Mesodermal cell (in vitro differentiated cells): ENCODE results near the gene XRCC4.
"Not testable (repeated sequence)": the region's sequence is repeated elsewhere in the genome, so short reads cannot be mapped to it uniquely, and the experiment has no call there.

ENCODE experiments used
- H3K27ac ChIP-seq: 2 replicates; pipeline ENCODE4 v1.7.0; 2013; ENCODE audit warnings: mild to moderate bottlenecking, low read depth, low read length, moderate library complexity; ENCODE audit not compliant: severe bottlenecking
- H3K36me3 ChIP-seq: 2 replicates; pipeline ENCODE4 v1.7.1; 2013; ENCODE audit warnings: mild to moderate bottlenecking, low read length, moderate library complexity; ENCODE audit not compliant: control insufficient read depth, insufficient read depth
- H3K4me1 ChIP-seq: one replicate; pipeline ENCODE4 v1.7.1; 2013; ENCODE audit warnings: mild to moderate bottlenecking, low read length; ENCODE audit not compliant: insufficient read depth, control insufficient read depth, poor library complexity, severe bottlenecking
- H3K4me3 ChIP-seq: 2 replicates; pipeline ENCODE4 v1.7.0; 2013; ENCODE audit warnings: low read length, control low read depth, mild to moderate bottlenecking; ENCODE audit not compliant: insufficient read depth, poor library complexity, severe bottlenecking; ENCODE audit errors: extremely low read depth
- H3K9me3 ChIP-seq: 2 replicates; pipeline ENCODE4 v1.7.1; 2013; ENCODE audit warnings: mild to moderate bottlenecking, low read length, moderate library complexity; ENCODE audit not compliant: control insufficient read depth
- WGBS, 2 experiments: methylation state at CpG; one replicate each; pipeline ENCODE4 v1.1.5; 2013; ENCODE audit warnings: missing lambda C conversion rate in 2 of 2; ENCODE audit not compliant: insufficient coverage in 2 of 2; 5-methylcytosine and 5-hydroxymethylcytosine counted together

The XRCC4 gene

DNA sequence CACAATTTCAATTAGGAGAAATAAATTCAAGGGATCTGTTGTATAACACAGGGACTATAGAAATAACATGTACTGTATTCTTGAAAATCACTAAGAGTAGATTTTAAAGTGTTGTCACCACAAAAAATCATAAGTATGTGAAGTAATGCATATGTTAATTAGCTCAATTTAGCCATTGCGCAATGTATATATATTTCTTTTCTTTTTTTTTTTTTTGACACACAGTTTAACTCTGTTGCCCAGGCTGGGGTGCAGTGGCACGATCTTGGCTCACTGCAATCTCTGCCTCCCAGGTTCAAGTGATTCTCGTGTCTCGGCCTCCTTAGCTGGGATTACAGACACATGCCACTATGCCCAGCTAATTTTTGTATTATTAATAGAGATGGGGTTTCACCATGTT lies 70.2 kb downstream of the XRCC4 start:
- Histone ChIP-seq H3K4me1 (no peaks in the 10 kb centered on the region), H3K9me3 (no peaks in the 10 kb centered on the region), H3K4me3 (no peak overlapping the region), H3K36me3 (no peaks in the 10 kb centered on the region), H3K27ac (no peak overlapping the region)
- WGBS, 2 experiments = 81 to 100% methylated on average over 3 of the region's 4 CpGs

GRCh38 chr5:83148370-83148769 lies 71.0 kb downstream of the XRCC4 start:
- Histone ChIP-seq H3K36me3 (no peaks in the 10 kb centered on the region), H3K4me3 (no peak overlapping the region), H3K9me3 (no peaks in the 10 kb centered on the region), H3K4me1 (no peaks in the 10 kb centered on the region), H3K27ac (no peak overlapping the region)
- WGBS, 2 experiments = no CpG with 5 or more reads among the region's 3 CpGs

DNA sequence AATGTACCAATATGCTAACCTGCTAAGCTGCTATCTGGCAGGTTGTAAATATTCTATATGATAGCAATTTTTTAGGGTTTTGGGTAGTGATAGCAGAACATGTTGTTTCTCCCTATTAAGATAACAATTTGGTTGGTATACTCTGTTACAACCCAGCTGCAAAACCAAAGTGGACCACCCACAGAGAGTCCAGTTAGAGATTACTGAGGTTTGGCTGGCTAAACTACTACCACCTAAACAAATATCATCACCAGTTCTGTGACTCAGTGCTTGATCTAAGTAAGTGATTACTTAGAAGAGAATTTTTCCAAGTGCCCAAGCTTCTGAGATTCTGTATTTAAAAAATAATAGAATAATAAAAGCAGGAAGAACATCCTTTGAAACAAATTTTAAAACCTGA lies 72.3 kb downstream of the XRCC4 start:
- Histone ChIP-seq H3K27ac (no peak overlapping the region), H3K4me3 (no peak overlapping the region)

DNA sequence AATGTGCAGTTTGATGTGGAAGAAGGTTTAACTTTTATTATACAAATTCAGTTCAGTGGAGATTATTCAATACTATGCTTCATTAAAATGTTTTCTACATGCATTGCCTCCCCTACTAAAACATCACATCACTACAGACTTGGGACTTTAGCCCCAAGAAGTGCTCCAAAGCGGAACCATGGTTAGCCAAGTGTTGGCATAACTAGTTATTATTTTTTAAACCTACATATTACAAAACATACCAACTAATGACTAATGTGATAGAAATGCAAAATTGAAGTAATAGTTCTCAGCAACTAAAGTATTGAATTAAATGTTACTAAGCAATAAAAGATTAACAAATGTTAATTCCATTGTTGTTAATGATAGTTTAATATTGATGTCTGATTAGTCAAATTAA lies 74.5 kb downstream of the XRCC4 start:
- H3K4me1 ChIP-seq = no peaks in the 10 kb centered on the region
- no peak overlapping the region for H3K27ac ChIP-seq
- no CpG with 5 or more reads among the region's 1 CpG for WGBS, 2 experiments
- no peaks in the 10 kb centered on the region for H3K36me3 ChIP-seq
- H3K4me3 ChIP-seq = no peak overlapping the region
- no peaks in the 10 kb centered on the region for H3K9me3 ChIP-seq

More for the DNA sequence above, 72.3 kb downstream of the XRCC4 start:
- Histone ChIP-seq H3K4me1 (no peaks in the 10 kb centered on the region), H3K36me3 (no peaks in the 10 kb centered on the region), H3K9me3 (no peaks in the 10 kb centered on the region)

GRCh38 chr5:83152996-83153395 lies 75.6 kb downstream of the XRCC4 start:
- WGBS, 2 experiments = 81 to 100% methylated on average over 3 of the region's 4 CpGs
- H3K9me3 ChIP-seq, H3K4me1 ChIP-seq, H3K36me3 ChIP-seq, H3K27ac ChIP-seq, H3K4me3 ChIP-seq: not testable (repeated sequence)

- Histone ChIP-seq H3K27ac (no peak overlapping the region), H3K36me3 (no peaks in the 10 kb centered on the region), H3K4me1 (no peaks in the 10 kb centered on the region), H3K4me3 (no peak overlapping the region), H3K9me3 (no peaks in the 10 kb centered on the region)
- 87 to 92% methylated on average over 2 of the region's 2 CpGs for WGBS, 2 experiments
Observed at GRCh38 chr5:83156001-83156400, 78.7 kb downstream of the XRCC4 start.

DNA sequence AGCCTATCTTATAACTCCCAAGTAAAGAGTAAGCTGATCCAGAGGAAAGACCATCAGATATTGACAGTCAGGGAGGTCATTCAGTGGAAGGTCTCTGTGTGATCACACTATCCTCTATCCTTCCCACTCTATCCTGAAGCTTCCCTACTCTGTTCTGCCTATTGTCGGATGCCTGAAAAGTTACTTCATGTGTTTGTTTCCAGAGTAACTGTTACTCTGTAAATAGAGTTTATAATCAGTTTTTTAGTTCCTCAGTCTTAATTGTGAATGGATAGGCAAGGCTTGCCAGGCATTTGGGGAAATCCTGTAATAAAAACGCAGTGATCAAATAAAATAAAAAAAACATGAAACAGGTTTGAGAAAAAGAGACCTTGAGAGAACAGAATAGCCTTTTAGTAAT lies 79.8 kb downstream of the XRCC4 start:
- Histone ChIP-seq H3K4me1 (no peaks in the 10 kb centered on the region), H3K9me3 (no peaks in the 10 kb centered on the region), H3K27ac (no peak overlapping the region), H3K4me3 (no peak overlapping the region), H3K36me3 (no peaks in the 10 kb centered on the region)
- no CpG with 5 or more reads among the region's 2 CpGs for WGBS, 2 experiments

DNA sequence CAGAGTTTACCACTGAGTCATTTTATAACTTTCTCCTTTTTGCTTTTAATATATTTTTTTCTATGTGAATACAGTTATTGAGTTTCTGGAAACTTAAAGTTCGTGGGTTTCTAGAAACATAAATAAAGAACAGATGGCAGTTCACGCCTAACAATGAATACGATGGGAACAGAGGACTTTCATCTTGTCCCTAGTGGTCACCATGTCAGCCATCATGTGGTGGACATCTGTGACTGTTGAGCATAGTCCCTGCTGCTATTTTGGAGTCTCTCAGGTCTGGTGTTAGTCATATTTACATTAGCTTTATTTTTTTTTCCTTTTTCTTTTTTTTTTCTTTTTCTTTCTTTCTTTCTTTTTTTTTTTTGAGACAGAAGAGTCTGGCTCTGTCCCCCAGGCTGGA lies 85.3 kb downstream of the XRCC4 start:
- Histone ChIP-seq H3K4me3 (no peak overlapping the region), H3K9me3 (no peaks in the 10 kb centered on the region), H3K4me1 (no peaks in the 10 kb centered on the region), H3K36me3 (no peaks in the 10 kb centered on the region), H3K27ac (no peak overlapping the region)
- 62 to 94% methylated on average over 2 to 3 of the region's 3 CpGs for WGBS, 2 experiments

GRCh38 chr5:83167538-83167937 lies 90.2 kb downstream of the XRCC4 start:
- Histone ChIP-seq H3K4me1 (no peaks in the 10 kb centered on the region), H3K9me3 (no peaks in the 10 kb centered on the region), H3K27ac (no peak overlapping the region), H3K36me3 (no peaks in the 10 kb centered on the region), H3K4me3 (no peak overlapping the region)

DNA sequence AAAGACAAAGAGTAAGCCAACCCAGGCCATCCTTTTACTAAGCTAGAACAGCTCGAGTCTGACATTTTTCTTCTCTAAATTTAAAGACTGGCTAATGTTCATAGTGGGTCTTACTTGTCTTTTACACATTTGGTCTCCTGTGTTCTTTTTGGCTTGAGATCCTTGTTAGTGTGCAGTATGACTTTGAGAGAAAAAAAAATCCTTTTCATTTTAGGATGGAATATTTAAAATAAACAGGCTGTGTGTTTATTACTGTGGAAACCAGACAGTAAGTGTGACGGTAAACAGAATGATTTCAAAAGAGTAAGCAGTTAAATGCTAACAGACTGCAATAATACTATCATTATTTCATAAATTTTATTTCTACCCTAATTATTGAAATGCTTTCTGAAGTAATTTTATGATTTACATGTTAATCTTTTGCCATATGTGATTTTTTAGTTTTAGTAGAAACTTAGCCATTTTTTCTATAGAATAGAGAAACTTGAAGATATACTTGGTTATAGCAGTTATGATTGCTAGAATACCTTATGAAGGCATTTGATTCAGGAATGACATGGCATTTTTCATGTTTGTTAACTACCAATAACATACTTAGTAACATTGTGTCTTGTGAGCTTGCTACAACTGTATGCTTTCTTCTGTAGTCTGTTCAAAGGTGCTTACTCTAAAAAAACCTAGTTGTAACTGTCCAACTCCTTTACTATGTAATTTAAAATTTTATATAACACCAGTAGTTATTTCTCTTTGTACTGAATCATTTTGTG lies 92.4 kb downstream of the XRCC4 start:
- H3K9me3 ChIP-seq = no peaks in the 10 kb centered on the region
- H3K27ac ChIP-seq = no peak overlapping the region
- H3K4me3 ChIP-seq = no peak overlapping the region
- 100% methylated on average over 1 of the region's 2 CpGs; no CpG with 5 or more reads in 1 of the 2 experiments for WGBS, 2 experiments
- no peaks in the 10 kb centered on the region for H3K36me3 ChIP-seq
- H3K4me1 ChIP-seq = no peaks in the 10 kb centered on the region

- no CpG with 5 or more reads among the region's 1 CpG for WGBS, 2 experiments
- H3K4me1 ChIP-seq = no peaks in the 10 kb centered on the region
- H3K4me3 ChIP-seq = no peak overlapping the region
- no peaks in the 10 kb centered on the region for H3K9me3 ChIP-seq
- no peak overlapping the region for H3K27ac ChIP-seq
- no peaks in the 10 kb centered on the region for H3K36me3 ChIP-seq
Observed at GRCh38 chr5:83172011-83172410, 94.7 kb downstream of the XRCC4 start.
